Left lobe of liver (tissue), 1 donor: ENCODE data around the gene IPP. TPM values are rescaled to one million over a fixed set of nuclear protein-coding genes. Genes with fewer than 3 reads are reported as not detected.

Experiments used
- total RNA-seq: library from RNA; stranded (reverse); gene quantifications from one replicate; pipeline ENCODE4 v1.2.1, GENCODE V29; 2021
- donor health status: DM: no; HTN: yes; CAD: no.

Gene IPP
- total RNA-seq, 1 donor from 2014 or later: 9.2 TPM

Other genes starting within 250 kb of the IPP start
- 320 TPM for gene PRDX1, start 228.8 kb downstream of the IPP start, total RNA-seq
- 310 TPM for gene AKR1A1, start 199.8 kb downstream of the IPP start, total RNA-seq
- gene NASP, start 166.6 kb downstream of the IPP start, total RNA-seq: 28.2 TPM
- gene CCDC17, start 126.6 kb downstream of the IPP start, total RNA-seq: 2.7 TPM
- 76.2 TPM for gene GPBP1L1, start 64.1 kb downstream of the IPP start, total RNA-seq
- gene TMEM69, start 62.5 kb downstream of the IPP start, total RNA-seq: 6.5 TPM
- 11.3 TPM for gene MAST2, start 53.0 kb upstream of the IPP start, total RNA-seq